KG1 (cell line): ENCODE data around the gene ENTPD2.
"Not testable (repeated sequence)": the region's sequence is repeated elsewhere in the genome, so short reads cannot be mapped to it uniquely, and the experiment has no call there.

ENCODE experiments used
- DNase-seq: peaks from one replicate; lab custom pipeline; 2025; lab: John Stamatoyannopoulos, UW

Gene ENTPD2

DNA sequence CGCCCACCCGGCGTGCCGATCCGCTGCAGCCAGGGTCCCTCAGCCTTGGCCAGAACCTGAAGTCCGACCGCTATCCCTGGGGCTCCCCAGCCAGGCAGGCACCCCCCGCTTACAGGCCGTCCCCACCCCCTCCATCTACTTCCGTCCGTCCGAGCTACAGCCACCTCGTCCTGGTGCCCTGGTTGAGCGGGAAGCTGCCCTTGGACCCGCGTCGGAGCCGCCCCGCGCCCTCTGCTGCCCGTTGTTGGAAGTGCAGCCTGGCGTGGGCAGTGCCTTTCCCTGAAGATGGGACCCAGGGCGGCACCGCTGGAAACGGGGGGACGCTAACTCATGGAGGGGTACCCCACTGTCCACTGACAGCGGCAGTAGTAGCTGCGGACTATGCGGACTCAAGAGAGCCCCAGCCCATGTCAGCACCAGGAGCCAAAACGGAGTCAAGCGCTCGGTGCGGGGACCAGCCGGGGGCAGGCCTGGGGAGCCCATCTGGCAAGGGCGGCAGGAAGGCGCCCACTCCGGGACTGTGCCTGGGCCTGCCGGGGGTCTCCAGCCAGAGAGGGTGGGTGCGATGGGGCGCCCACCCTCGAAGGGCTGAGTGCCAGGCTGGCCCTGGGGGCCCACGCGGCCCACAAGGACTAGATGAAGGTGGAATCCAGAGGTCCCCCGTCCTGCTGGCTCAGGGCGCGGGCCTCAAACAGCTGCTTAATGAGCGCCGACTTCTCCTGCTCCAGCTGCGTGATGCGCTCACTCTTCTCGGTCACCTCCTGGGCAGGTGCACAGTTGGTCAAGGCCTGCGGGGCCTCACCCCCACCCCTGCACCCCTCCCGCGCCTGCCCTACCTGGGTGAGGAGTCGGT is 10.4 kb upstream of the ENTPD2 start:
- peak; percentile 10 for DNase-seq

- no peak for DNase-seq
Observed at GRCh38 chr9:137063311-137064026, 9.6 kb upstream of the ENTPD2 start.

DNA sequence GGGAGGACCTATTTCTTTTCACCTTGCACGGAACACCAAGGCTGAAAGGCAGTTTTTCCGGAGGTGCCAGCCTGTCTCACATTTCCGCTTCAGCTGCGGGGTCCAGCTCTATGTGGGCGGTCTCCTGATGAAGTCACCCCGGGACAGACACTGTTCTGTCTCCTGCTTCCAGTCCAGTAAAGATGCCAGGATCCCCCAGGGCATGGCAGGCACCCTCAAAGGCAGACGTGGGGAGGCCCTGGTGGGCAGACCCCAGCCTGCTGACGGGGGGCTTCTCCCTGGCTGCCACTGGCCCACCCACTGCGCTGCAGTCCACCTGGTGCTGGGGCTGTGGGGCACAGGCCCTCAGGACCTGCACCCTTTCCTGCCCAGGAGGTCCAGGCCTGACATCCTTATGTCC is 8.9 kb upstream of the ENTPD2 start:
- not testable (repeated sequence) for DNase-seq

DNA sequence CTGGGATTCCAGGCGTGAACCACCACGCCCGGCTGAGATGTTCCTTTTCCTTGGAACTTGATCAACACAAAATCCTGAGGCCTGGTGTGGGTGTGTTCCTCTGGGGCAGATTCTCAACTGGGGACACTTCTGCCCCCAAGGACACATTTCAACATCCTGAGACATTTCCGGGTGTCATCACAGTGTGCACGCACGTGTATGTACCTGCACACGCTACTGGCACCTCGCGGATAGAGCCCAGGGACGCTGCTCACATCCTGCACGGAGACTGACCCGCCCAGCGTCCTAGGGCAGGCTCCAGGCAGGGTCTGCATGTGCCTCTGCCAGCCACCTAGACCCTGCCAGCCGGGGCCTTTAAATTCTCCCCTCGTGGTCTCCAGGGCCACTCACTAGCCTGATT is 8.5 kb upstream of the ENTPD2 start:
- no peak for DNase-seq

GRCh38 chr9:137058521-137059234 is 4.8 kb upstream of the ENTPD2 start:
- no peak for DNase-seq

GRCh38 chr9:137057545-137057944 is 3.7 kb upstream of the ENTPD2 start:
- DNase-seq, result no peak

- no peak for DNase-seq
Observed at GRCh38 chr9:137056739-137057415, 3.0 kb upstream of the ENTPD2 start.

DNA sequence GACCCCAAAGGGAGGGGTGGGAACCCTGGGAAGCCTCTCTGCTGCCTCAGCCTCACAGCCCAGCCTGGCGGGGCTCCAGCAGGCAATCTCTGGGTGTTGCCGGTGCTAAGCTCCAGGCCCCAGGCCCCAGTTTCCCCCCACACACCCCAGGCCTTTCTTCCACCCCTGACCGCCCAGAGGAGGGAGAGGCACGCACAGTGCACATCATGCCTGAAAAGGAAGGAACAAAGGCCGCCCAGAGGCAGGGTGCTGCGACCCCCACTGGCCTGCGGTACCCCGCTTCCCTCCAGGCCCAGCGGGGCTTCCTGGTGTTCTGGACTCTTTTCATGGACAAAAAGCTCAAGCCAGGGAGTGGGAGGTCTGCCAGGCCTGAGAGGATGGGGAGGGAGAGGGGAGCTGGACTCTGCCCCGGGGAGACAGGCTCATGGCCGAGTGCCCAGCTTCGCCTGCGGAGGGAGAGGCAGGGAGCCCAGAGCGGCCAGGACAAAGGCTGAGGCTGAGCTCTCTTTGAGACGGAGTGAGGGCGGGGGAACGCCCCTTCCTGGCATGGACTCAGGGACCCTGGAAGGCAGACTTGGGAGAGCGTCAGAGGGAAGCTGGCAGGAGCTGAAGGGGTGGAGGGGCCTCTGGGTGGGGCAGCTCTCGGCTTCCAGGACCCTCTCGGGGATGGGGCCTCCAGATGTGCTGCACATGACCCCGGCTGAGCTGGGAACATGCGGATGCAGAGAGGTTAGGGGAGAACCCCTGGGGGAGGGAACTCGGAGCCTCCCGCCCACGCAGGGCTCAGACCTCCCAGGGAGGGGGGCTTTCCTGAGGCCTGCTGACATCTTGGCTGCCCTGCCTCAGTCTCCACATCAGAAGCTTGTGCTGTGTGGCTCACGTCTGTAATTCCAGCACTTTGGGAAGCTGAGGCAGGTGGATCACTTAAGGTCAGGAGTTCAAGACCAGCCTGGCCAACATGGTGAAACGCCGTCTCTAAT is 1.8 kb upstream of the ENTPD2 start:
- no peak for DNase-seq

DNA sequence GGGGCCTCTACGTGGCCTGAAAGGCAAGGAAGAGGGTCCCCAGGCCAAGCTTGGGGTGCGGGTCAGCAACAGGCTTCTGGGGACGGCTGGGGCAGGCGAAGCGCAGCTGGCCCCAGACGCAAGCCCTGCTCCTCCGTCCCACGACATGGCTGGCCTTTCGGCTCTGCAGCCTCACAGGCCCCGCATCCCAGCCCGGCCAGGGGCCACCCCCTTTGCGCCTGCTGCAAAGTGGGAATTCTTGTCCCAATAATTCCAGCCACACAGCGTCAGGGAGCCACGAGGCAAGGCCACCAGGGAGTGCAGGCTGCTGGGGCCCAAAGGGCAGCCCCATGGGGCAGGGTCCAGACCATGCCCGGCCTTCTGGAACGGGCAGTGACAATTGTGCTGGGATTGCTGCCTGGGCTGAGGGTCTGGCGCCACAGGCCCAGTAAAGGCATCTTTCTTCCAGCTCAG is 1.1 kb upstream of the ENTPD2 start:
- no peak for DNase-seq

- DNase-seq, result no peak
Observed at GRCh38 chr9:137052998-137053943, 590 bp downstream of the ENTPD2 start.

DNA sequence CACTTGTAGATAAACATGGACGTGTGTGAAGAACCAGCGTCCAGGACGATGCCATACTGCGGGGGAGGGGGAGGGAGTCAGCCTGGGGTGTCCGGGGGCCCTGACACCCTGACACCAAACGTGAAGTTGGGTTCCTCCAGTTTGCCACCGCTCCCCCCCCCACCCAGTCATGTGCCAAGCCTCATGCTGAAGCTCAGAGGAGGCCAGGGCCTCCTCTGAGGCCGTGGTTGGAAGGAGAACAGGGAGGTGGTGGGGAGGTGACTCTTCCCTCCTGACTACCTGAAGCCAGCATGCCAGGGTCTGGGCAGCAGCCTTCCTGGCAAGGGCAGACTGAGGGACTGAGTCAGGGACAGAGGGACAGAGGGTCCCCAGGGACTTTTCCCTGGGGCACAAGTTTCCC is 1.6 kb downstream of the ENTPD2 start:
- DNase-seq, result no peak

- DNase-seq, result no peak
Observed at GRCh38 chr9:137051145-137051724, 2.6 kb downstream of the ENTPD2 start.

DNA sequence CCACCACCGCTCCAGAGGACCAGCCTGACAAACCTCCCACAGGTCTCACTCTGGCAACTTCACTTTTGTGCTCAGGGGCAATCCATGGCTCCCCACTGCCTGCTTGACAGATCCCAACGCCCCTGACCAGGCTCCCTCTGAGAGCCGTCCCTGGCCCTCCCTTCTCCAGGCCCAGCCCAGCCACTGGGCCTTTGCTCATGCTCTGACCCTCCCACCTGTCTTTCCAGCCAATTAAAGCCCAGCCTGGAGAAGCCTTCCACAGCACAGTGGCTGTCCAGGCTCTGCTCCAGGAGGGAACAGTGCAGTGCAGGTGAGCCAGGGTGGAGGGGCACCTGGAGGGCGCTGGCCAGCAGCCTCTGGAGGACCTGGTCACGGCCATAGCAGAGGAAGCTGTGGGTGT is 3.3 kb downstream of the ENTPD2 start:
- DNase-seq, result no peak

GRCh38 chr9:137049544-137050449 is 4.1 kb downstream of the ENTPD2 start:
- DNase-seq, result peak; percentile 32

DNA sequence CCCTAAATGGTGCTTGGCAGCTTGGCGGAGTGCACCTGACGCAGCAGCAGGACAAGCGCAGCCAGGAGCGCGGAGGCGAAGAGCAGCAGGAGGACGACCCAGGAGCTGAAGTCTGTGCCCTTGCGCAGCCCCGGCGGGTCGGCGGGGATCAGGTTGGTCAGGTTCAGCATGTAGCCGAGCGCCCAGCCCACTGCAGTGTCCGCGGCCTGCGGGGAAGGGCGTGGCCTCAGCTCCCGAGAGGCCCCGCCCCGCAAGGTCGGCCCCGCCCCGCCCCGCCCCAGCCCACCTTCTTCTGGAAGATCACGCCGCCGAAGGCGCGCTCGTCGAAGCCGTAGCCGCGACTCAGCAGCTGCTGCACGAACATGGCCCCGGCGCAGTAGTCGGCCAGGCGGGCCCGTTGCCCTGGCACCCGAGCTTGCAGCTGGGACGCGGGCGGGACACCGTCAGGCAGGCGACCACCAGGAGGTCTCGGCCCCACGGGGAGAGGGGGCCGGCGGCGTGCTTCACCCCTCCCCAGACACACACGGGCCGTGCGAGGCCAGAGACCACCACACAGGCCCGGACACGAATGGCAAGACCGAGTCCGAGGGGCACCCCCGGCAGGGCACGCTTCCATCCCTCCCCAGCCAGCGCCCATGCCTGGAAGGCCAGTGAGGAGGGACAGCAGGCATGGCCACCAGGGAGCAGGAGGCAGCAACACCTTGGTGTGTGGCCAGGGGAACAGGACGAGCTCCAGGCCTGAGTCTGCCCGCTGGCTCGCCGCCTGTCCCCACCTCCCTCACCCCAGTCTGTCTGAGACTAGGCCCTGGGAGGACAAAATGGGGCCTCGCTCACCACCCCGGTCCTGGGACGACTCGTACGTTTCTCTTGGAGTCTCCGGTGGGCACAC is 5.0 kb downstream of the ENTPD2 start:
- DNase-seq, result no peak

DNA sequence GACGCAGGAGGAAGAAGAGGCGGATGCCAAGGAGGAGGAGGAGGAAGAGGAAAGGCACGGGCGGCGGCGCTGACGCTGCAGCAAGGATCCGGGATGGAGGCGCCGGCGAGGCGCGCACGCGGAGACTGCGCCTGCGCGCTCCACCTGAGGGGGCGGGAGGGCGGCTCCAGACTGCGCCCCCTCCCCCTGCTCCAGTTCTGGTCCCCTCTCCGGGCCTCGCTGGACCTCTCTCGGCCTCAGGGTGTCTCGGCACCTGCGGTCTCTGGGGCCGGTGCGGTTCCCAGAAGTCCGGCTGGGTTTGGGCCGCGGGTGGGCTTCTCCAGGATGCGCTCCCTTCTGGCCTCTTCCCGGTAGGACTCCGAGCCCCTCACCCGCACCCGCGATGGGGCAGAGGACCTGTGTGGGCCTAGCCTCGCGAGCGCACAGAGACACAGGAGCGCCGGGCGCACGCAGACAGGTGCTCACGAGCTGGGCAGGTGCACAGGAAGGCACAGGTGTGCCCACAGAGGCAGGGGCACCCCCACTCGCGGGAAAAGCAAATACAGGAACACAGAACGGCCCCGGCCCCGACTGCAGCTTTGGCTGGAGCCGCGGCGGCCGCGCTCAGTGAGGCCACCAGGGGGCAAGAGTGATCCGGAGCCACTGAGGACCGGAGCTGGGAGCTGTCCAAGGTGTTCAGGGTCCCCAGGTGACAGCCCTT is 7.6 kb downstream of the ENTPD2 start, which contains the start of gene NPDC1:
Gene NPDC1 (minus strand): TSS at position 90 of the 700 bp plus-strand sequence. CDS start 188 bp downstream, outside the sequence.
- peak; percentile 39 for DNase-seq
